SIG-M5 treated with dmso at 0.1 percent for 504 hours (cell line): ENCODE data around the gene C10orf71.

ENCODE experiments used
- DNase-seq: peaks from one replicate; lab custom pipeline; 2025; ENCODE audit not compliant: unreplicated experiment; lab: John Stamatoyannopoulos, UW

C10orf71 gene

GRCh38 chr10:49359349-49360270 lies 60.6 kb downstream of the C10orf71 start:
- no peak for DNase-seq

- no peak for DNase-seq
Measured at GRCh38 chr10:49360271-49361177, 61.6 kb downstream of the C10orf71 start.

GRCh38 chr10:49361178-49361554 lies 62.2 kb downstream of the C10orf71 start:
- DNase-seq = no peak

GRCh38 chr10:49361735-49362568 lies 63.0 kb downstream of the C10orf71 start:
- DNase-seq = no peak

- DNase-seq = peak; percentile 77
Measured at GRCh38 chr10:49362596-49363260, 63.8 kb downstream of the C10orf71 start.

- DNase-seq = no peak
Measured at GRCh38 chr10:49363309-49364031, 64.5 kb downstream of the C10orf71 start.

GRCh38 chr10:49364051-49364450 lies 65.1 kb downstream of the C10orf71 start:
- no peak for DNase-seq

- DNase-seq = no peak
Measured at GRCh38 chr10:49364747-49365146, 65.8 kb downstream of the C10orf71 start.

GRCh38 chr10:49365275-49365674 lies 66.3 kb downstream of the C10orf71 start:
- DNase-seq = no peak

GRCh38 chr10:49365675-49366415 lies 66.9 kb downstream of the C10orf71 start:
- no peak for DNase-seq

GRCh38 chr10:49366460-49366859 lies 67.5 kb downstream of the C10orf71 start:
- no peak for DNase-seq

GRCh38 chr10:49367600-49367999 lies 68.6 kb downstream of the C10orf71 start:
- DNase-seq = no peak

- DNase-seq = no peak
Measured at GRCh38 chr10:49368256-49368655, 69.3 kb downstream of the C10orf71 start.

GRCh38 chr10:49369216-49370162 lies 70.5 kb downstream of the C10orf71 start:
- no peak for DNase-seq

- DNase-seq = no peak
Measured at GRCh38 chr10:49370326-49371100, 71.5 kb downstream of the C10orf71 start.

GRCh38 chr10:49371967-49372366 lies 73.0 kb downstream of the C10orf71 start:
- no peak for DNase-seq

GRCh38 chr10:49373361-49373760 lies 74.4 kb downstream of the C10orf71 start:
- no peak for DNase-seq
